ENCODE data around the gene SPX.

DNA sequence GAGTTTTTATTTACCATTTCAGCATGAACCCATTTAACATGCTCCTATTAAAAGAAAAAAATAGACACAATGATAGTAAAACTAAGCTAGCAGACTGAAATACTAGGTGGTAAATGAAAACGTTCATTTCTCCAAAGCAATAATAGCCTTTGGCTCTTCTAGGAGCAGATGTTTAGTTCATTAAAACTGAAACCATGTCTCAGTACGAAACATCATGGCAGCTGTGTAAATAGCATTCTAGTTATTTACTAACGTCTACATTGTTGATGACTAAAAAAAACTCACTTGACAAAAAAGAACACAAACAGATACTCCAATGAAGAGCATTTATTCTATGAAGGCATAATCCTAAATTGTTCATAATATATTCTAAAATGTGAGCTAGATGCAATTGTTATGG lies 42.6 kb upstream of the SPX start:
- TF ChIP-seq BACH2 (CRISPR knock-in tag; IDR thresholded peaks at IDR 0.05; ENCODE audit: borderline replicate concordance) (no peak), ESRRG (CRISPR knock-in tag; IDR thresholded peaks at IDR 0.05) (no peak)

Measured in SK-N-SH treated with all-trans-retinoic acid at 6 μM for 48 hours (cell line).